ENCODE results near the gene DNAI1.
A peak's percentile ranks its signal among the peaks of the same experiment; 100 is the strongest.
"Not testable (repeated sequence)": the region's sequence is repeated elsewhere in the genome, so short reads cannot be mapped to it uniquely, and the experiment has no call there.

The DNAI1 gene

DNA sequence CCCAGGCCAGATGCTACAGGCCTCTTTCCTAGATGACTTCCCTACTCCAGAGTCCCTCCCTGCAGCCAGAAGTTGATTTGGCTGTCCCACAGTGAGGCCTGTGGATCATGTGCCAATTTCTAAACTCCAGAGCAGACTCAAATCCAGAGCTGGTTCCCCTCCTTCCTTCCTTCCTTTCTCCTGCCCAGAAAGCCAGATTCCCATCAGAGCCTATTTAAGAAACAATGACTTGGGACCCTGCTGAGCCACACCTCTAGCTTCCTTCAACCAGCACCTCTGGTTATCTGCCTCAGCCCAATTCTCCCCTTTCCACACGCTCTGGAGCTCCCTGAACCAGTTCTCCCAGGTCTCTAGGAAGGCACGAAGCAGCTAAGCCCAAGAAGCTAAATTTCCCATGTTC lies 7.5 kb upstream of the DNAI1 start:
- no peak for DNase-seq (ENCODE audit: low read depth)

DNA sequence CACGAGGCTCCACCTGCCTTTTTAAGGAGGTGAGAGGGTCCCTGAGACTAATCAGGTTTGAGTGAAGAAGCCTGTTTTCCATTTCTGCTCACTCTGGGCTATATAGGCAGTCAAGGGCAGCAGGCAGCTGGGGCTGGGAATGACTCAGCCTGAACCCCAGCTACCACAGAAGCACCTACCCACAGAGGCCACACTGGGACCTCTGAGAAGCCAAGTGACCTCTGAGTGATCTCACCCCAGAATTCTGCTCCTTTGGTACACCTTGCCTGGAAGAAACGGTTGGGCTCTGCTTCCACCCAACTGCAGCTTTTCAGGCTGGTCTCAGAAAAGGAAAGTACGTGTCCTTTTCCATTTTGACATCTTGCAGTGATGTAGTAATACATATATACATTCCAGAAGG lies 7.1 kb upstream of the DNAI1 start:
- peak; percentile 45 for DNase-seq (ENCODE audit: low read depth)

DNA sequence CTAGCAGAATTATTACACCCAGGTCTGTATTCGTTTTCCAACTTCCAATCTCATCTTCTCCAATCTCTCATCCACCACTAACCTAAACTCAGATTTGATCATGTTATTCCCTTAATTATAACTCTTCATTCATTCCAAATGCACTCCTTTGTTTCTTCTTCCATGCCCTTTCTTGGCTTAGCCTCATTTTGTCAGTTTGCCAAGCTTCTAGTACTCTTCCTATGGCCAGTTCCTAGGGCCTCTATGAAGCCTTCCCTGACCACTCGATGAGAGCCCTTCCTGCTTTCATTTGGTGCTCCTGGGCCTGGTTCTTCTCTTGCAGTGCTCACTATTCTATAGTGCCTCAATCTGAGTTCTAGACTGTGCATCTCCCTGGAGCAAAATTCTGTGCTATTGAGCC lies 6.0 kb upstream of the DNAI1 start:
- no peak for DNase-seq (ENCODE audit: low read depth)

DNA sequence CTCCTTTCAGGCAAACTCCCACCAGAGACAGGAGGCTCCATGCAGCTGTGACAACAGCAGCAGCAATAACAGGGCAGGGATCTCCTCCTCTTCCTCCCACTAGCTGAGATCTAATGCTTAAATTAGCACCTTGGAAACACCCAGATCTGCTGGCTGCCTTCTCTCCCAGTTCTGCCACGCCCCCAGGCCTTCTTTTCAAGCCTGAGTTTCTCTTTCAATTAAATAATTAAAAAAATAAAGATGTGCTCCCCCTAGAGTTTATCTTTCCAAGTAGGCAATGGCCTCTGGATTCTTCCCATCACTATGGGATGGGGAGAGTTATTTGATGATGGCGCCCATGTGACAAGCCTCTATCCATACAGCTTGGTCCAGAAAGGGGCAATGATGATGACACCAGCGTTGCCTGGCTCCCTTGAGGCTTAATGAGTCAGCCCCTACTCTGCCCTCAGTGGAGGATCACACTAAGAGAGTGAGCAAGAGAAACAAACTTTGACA lies 4.0 kb upstream of the DNAI1 start:
- peak; percentile 52 for DNase-seq (ENCODE audit: low read depth)

DNA sequence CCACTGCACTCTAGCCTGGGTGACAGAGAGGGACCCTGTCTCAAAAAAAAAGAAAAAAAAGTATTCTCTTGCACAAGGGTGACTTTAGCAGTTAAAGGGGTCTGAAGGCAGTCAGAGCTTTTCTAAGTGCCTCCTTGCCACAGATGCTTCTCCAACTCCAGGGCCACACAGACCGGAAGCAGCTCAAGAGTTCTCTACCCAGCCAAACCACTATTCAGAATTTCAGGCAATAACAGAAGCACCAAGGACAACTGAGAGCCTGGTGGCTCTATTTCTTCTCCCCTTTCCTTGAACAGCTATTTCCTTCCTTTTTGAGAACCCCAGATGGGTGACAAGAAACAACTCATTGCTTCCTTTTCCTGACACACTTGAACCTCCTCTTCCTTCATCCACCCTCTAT lies 2.5 kb upstream of the DNAI1 start:
- no peak for DNase-seq (ENCODE audit: low read depth)

DNA sequence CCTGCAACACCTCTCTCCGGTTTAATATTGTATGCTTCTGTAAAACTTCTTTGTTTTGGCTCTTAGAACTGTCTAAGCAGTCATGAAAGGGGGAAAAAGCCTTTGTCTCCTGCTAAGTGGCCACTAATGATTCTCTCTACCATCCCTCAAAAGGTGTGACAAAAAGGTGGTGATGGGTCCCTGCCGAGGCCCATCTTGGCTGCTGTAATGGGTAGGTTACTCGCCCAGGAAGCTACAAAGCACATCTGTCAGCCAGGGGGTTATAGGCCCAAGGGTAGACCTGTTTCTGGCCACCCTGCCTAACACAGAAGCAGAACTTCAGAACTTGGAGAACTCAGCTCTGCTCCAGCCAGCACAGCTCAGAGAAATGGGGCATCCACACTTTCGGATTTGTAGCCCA lies 1.9 kb upstream of the DNAI1 start:
- no peak for DNase-seq (ENCODE audit: low read depth)

DNA sequence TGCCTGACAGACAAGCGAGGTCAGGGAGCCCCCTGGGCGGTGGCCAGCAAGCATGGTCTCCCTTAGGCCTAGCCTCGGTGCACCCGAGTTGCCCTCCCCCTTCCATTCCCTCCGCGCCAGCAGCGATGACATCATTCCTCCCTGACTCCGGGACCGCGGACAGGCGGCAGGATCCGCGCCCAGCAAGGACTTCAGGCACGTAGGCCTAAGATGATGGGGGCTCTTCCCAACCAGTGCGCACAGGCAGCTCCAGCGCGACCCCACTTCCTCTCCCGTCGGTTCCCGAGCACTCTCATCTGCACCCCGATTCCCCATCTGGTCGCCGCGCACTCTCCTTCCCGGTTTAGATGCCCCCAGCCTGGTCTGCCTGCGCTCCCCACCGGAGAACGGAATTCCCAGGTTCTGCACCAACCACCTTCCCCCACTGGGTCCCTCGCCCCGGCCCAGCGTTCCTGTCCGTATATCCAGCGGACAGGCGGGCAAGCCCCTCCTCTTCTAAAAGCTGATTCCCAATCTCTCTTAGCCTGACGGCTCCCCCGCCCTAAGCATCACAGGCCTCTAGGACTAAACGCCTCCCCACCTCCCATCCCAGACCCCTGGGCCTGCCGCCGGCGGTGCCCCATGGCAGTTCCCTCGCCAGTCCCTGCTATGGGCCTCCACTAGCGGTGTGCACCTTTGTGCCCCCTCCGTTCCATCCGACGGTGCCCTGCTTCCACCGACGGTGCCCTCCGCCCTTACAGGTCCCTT lies 1.2 kb upstream of the DNAI1 start:
- DNase-seq (ENCODE audit: low read depth), result peak; percentile 66

DNA sequence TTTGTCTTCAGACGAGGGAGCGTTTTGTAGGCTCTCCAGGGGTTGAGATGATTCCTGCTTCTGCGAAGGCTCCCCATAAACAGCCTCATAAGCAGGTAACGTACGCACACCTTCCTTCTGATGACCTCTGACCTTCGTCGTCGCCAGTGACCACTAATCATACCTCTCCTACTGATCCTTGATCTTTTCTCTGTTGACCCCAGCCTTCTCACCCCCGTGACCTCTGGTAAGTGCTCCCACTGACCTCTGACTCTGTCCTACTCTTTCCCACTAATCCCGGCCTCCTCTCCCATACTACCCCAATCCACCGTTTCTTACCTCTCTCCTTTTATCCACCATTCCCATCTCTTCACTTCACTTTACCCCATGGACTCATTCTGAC lies 345 bp downstream of the DNAI1 start:
- DNase-seq (ENCODE audit: low read depth), result no peak

DNA sequence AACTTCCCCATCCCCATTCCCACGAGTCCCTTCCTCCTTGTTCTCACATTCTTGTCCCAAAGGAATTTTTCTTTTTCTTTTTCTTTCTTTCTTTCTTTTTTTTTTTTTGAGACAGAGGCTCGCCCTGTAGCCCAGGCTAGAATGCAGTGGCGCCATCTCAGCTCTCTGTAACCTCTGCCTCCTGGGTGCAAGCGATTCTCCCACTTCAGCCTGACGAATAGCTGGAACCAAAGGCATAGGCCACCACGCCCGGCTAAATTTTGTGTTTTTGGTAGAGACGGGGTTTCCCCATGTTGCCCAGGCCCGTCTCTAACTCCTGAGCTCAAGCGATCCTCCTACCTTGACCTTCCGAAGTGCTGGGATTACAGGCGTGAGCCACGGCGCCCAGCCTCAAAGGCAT lies 751 bp downstream of the DNAI1 start:
- no peak for DNase-seq (ENCODE audit: low read depth)

DNA sequence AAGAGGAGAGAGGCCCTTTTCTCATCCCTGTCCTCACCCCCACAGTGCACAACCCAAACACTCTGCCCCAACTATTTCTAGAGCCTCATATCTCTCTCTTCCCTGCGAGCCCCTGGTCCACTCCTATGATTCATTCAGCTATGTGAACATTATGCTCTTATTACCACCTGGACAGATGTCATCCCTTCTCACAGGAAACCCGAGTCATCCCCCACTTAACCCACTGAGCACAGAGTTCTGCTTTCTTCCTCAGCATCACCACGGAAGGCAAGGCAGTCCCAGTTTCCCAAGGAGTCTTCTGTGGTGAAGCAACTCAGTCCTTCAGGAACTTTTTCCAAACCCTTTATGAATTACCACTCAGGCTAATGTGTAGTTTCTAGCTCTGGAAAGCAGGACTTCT lies 1.3 kb downstream of the DNAI1 start:
- peak; percentile 51 for DNase-seq (ENCODE audit: low read depth)

DNA sequence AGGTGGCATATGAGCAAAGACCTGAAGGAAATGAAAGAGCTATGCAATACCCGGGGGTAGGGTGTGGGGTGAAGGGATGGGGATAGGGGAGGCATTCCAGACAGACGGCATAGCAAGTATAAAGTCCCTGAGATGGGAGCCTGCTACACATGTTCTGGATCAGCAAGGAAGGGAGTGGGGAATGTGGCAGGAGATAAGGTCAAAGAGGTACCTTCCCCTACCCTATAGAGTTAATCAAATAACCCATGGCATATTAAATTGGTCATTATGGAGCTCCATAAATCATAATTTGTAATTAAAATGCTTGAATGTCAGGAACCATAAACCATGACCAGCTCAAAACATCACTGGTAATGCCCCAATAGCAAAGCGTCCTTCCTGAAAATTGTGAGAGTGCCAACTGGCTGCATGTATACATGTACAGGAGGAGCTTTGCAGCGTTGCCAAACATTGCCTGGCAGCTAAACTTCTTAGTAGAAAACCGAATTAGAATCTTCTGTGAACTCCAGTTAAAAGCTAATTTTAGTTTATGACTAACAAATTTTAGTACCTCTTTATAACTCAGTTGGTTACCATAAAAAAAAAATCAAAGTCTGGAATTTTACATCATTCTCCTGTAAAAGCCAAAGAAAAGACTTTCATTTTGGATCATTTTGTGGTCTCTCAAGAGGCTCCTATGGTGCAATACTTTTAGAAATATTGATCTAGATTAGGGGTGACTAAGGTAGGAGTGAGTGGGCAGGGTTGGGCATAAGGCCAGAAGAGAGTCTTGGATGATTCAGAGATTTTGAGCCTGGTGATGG lies 4.7 kb downstream of the DNAI1 start:
- peak; percentile 91 for DNase-seq (ENCODE audit: low read depth)

DNA sequence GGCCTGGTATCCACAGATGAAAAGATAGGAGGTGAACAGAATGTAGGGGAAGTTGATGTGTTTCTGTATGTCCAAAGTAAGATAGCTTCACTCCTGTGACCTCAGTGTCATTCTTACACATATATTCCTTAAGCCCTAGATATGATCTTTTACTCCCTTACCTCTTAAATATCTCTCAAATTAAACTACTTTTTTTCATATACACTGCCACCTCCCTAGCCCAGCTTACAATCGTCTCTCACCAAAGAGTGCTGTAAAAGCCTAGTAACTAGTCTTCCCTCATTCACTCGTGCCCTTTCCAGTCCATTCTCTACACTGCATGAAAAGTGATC lies 5.3 kb downstream of the DNAI1 start:
- no peak for DNase-seq (ENCODE audit: low read depth)

DNA sequence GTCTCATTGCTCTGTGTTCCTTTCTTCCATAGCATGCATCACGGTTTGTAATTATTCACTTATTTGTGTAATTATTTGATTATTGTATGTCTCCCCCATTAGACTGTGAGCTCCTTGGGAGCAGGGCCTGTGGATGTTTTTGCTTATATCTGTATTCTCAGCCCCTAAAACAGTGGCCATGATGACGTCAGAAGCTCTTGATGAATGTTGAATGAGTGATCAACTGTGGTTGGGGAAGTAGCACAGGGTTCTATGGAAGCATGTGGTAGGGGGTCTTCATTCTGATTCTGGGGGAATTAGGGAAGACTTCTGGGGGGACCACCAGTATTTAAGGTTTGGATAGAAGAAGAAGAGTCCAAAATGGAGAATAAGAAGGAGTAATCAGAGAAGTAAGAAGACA lies 6.0 kb downstream of the DNAI1 start:
- DNase-seq (ENCODE audit: low read depth), result no peak

DNA sequence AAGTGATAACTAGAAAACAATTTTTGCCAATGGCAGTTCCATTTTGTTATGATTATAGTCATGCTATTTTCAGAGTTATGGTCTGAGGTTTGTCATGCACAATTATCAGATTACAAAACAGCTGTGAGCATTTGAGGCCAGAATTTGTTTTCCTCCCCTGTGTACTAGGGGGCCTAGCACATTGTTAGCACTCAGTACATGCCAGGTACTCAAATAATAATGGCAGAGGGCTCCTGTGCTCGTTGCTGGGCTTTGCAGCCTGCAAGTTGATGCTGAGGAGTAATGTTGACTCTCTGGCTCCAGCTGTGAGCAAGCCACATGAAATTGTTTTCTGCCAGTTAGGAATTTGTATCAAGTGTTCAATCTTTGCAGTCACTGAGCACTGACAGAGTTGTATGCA lies 6.9 kb downstream of the DNAI1 start:
- DNase-seq (ENCODE audit: low read depth), result no peak

DNA sequence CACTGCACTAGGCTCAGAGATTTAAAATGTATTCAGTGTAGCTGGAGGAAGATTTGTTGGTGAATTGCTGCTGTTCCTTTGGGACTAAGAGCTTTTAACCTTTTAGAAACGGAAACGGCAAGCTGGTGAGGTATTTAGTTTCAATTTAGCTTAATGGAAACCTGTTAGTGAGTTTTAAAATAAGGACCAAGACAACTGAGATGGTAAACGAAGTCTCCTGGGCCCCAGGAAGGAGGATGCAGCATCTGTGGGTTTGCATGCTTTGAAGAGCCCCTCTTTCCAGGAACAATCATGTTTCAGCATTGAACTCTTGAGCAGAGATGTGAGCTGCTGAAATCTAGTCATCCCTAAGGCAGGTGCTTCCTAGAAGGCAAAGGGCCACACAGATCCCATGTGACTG lies 16.5 kb downstream of the DNAI1 start:
- no peak for DNase-seq (ENCODE audit: low read depth)

DNA sequence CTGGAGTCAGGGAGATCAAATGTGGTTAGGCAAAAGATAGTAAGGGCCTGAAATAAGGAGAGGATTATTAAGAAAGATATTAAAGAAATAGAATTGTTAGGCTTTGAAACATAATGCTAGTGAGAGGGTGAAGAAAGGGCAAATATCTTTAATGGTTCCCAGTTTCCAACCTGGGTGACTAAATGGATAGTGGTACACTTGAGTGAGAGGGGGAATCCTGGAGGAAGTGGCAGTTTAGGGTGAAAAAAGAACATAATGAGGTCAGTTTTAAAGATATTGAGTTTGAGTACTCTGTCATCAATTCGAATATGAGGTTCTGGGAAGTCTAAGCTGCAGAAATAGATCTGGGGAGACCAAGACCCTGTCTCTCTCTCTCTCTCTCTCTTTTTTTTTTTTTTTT lies 18.9 kb downstream of the DNAI1 start:
- no peak for DNase-seq (ENCODE audit: low read depth)

DNA sequence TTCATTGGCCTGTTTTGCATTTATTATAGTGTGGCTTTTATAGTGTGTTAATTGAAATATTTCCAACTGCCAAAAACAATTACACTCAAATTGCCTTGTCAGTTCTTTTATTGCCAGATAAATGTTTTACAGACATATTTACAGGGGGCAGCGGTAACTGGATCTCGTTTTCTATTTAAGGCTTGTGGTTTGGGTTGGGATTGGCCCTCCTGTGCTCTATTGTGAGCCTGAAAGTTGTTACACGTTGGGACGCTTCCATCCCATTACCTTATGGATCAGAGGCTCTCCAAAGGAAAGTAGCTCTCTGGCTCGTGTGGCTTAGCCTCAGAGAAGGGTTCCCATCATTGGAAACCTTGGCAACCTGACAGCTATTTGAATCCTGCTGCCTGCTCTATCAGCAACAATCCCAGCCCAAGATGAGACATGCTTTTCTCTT lies 20.8 kb downstream of the DNAI1 start:
- no peak for DNase-seq (ENCODE audit: low read depth)

DNA sequence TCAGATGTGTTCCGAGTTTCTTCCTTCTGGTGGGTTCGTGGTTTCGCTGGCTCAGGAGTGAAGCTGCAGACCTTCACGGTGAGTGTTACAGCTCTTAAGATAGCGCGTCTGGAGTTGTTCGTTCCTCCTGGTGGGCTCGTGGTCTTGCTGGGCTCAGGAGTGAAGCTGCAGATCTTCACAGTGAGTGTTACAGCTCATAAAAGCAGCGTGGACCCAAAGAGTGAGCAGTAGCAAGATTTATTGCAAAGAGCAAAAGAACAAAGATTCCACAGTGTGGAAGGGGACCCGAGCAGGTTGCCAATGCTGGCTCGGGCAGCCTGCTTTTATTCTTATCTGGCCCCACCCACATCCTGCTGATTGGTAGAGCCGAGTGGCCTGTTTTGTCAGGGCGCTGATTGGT lies 23.0 kb downstream of the DNAI1 start:
- DNase-seq (ENCODE audit: low read depth), result not testable (repeated sequence)

DNA sequence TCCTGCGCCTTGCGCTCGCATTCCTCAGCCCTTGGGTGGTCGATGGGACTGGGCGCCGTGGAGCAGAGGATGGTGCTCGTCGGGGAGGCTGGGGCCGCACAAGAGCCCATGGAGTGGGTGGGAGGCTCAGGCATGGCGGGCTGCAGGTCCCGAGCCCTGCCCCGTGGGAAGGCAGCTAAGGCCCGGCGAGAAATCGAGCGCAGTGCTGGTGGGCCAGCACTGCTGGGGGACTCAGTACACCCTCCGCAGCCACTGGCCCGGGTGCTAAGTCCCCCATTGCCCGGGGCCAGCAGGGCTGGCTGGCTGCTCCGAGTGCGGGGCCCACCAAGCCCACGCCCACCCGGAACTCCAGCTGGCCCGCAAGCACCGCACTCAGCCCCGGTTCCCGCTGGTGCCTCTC lies 24.1 kb downstream of the DNAI1 start:
- not testable (repeated sequence) for DNase-seq (ENCODE audit: low read depth)

DNA sequence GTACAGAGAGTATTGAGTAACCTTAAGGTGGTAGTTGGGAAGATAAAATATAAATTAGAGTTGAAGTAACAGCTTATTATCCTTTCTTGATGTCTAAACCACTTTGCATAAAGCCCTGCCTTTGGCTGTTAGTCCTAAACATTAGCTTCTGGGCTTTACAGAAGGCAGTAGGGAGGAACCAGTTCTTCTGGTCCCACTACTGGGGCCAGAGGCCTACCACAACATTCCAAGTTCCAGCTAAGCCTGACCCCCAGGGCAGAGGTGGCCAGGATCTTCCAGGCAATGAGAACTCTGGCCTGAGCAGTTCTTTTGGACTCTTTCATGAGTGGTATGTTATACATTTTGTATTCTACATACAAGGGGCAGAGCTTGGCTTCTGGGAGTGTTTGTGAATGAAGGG lies 26.1 kb downstream of the DNAI1 start:
- no peak for DNase-seq (ENCODE audit: low read depth)

DNA sequence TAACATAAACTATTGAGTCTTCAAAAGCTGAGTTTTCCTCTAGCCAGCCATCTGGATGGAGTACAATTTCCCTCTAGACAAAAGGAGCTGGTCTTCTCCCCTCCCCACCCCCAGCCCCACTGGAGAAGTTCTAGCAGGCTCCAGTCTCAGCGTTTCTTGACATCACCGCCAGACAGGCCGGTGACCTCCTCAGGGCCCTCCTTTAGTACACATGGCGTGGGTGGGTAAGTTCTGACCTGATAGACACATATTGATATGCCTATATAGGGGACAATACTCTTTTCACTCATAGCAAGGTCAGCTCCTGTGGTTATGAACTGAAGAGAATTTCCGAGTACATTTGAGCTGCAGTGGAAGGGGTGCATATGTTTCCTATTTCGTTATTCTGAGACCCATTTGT lies 27.2 kb downstream of the DNAI1 start:
- DNase-seq (ENCODE audit: low read depth), result no peak

DNA sequence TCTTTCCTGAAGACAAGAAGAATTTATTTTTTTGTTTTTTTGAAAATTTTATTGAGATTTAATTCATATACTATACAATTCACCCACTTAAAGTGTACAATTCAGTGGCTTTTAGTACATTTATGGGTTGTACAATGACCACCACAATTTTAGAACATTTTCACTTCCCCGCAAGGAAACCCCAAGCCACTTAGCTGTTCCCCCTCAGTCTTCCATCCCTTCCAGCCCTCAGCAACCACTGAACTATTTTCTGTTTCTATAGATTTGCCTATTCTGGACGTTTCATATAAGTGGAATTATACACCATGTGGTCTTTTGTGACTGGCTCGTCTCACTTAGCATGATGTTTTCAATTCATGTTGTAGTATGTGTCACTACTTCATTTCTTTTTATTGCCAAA lies 28.0 kb downstream of the DNAI1 start:
- no peak for DNase-seq (ENCODE audit: low read depth)

DNA sequence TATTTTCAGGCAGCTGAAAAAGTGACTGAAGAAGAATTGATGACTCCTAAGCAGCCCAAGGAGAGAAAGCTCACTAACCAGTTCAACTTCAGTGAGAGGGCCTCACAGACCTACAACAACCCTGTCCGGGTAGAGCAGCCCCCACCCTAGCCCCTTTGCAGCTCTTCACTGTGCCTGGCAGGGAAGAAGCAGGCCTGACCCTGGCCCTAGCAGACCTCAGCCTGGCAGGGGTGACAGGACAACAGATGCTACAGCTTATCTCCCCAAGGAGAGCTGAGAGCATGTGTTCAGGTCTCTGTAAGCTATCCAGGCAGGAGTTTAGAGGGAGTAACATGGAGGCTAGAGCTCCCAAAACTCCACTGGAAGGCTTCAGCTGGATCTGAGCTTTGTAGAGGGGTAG lies 31.8 kb downstream of the DNAI1 start:
- DNase-seq (ENCODE audit: low read depth), result no peak

DNA sequence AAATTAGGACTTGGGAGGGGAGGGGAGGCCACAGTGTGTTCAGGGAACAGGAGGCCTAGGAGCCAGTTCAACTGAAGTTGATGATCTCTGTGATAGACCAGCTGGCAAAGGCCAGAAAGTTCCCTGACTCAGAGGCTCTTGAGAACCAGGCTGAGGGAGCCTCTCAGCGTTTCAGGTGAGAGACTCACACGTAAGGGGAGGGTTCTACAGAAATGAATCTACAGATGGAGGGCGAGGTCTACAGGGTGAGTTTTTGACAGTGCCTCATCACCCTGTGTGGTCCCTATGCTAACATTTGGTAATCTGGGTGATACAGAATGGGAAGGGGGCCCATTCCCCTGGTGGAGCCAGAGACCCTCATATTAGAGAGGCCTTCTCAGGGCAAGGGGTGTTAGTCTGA lies 32.2 kb downstream of the DNAI1 start:
- no peak for DNase-seq (ENCODE audit: low read depth)
